ENCODE measurements around the gene GCKR. TPM values are rescaled to one million over a fixed set of nuclear protein-coding genes. Genes with fewer than 3 reads are reported as not detected.
A peak's percentile ranks its signal among the peaks of the same experiment; 100 is the strongest.

GCKR gene
- total and polyA plus RNA-seq, 2 of the 13 experiments (the other 11 are each of a cell fraction or from before 2014, with no cell fraction given): 15.2 to 48.3 TPM

- TF ChIP-seq MXD4 (CRISPR knock-in tag; IDR thresholded peaks at IDR 0.05) (no peak), ZNF550 (CRISPR knock-in tag; IDR thresholded peaks at IDR 0.05; ENCODE audit: borderline replicate concordance) (no peak), TAF1 (CRISPR knock-in tag; IDR thresholded peaks at IDR 0.05) (no peak), NR2F1 (CRISPR knock-in tag; IDR thresholded peaks at IDR 0.05) (peak in 1 of 2 experiments; percentile 23; a peak in 1 of 4 replicates), ZNF512 (CRISPR knock-in tag; IDR thresholded peaks at IDR 0.05) (no peak), BRD4 (CRISPR knock-in tag; IDR thresholded peaks at IDR 0.05) (no peak), STAG1 (CRISPR knock-in tag; IDR thresholded peaks at IDR 0.05) (no peak), CEBPG (CRISPR knock-in tag; IDR thresholded peaks at IDR 0.05) (peak; percentile 49; the same call in 1 of the 2 replicates), ZNF513 (CRISPR knock-in tag; conservative IDR thresholded peaks at IDR 0.05) (no peak), TIGD3 (CRISPR knock-in tag; IDR thresholded peaks at IDR 0.05; ENCODE audit: borderline replicate concordance) (no peak), MAFG (CRISPR knock-in tag; IDR thresholded peaks at IDR 0.05) (no peak), ZSCAN9 (CRISPR knock-in tag; IDR thresholded peaks at IDR 0.05; ENCODE audit: borderline replicate concordance) (no peak), NFRKB (IDR thresholded peaks at IDR 0.05) (no peak), MLLT10 (CRISPR knock-in tag; IDR thresholded peaks at IDR 0.05) (no peak), LRRFIP1 (CRISPR knock-in tag; conservative IDR thresholded peaks at IDR 0.05) (no peak), ZNF549 (CRISPR knock-in tag; IDR thresholded peaks at IDR 0.05) (no peak), HDAC2 (CRISPR knock-in tag; IDR thresholded peaks at IDR 0.05) (peak; percentile 35; the same call in 1 of the 2 replicates), ZNF879 (CRISPR knock-in tag; IDR thresholded peaks at IDR 0.05) (no peak), CENPX (CRISPR knock-in tag; IDR thresholded peaks at IDR 0.05) (no peak), SIX4 (CRISPR knock-in tag; IDR thresholded peaks at IDR 0.05) (no peak), NFATC3 (CRISPR knock-in tag; IDR thresholded peaks at IDR 0.05) (no peak), MEIS1 (CRISPR knock-in tag; IDR thresholded peaks at IDR 0.05; ENCODE audit: borderline replicate concordance) (peak; percentile 40; the same call in 1 of the 2 replicates), ZFP82 (CRISPR knock-in tag; IDR thresholded peaks at IDR 0.05; ENCODE audit: borderline replicate concordance) (no peak), HNRNPUL1 (IDR thresholded peaks at IDR 0.05; ENCODE audit: low read depth, low read length) (no peak)
Observed at GRCh38 chr2:27518113-27518781, 21.6 kb downstream of the GCKR start (continued).

All from HepG2 (cell line).